ENCODE data around the gene DYRK1A.

Gene DYRK1A

GRCh38 chr21:37555672-37556261 is 189.2 kb downstream of the DYRK1A start:
- CTCF ChIA-PET, result no interaction called here
- POLR2A ChIA-PET (ENCODE audit: low non-redundant PET), result no interaction called here
- TF ChIP-seq CTCF (conservative IDR thresholded peaks at IDR 0.05; ENCODE audit: low read depth), result no peak
- no peak overlapping the region for H3K27ac ChIP-seq
- DNase-seq (ENCODE audit: low spot score), result no peak

- ChIA-PET CTCF (no interaction called here), POLR2A (ENCODE audit: low non-redundant PET) (no interaction called here)
- H3K27ac ChIP-seq, result no peak overlapping the region
- no peak for TF ChIP-seq CTCF (conservative IDR thresholded peaks at IDR 0.05; ENCODE audit: low read depth)
- no peak for DNase-seq (ENCODE audit: low spot score)
Observed at GRCh38 chr21:37557261-37557950, 190.8 kb downstream of the DYRK1A start.

- no peak for DNase-seq (ENCODE audit: low spot score)
- no peak overlapping the region for H3K27ac ChIP-seq
- ChIA-PET CTCF (no interaction called here), POLR2A (ENCODE audit: low non-redundant PET) (no interaction called here)
- TF ChIP-seq CTCF (conservative IDR thresholded peaks at IDR 0.05; ENCODE audit: low read depth), result no peak
Observed at GRCh38 chr21:37558676-37559211, 192.2 kb downstream of the DYRK1A start.

GRCh38 chr21:37560385-37560784 is 193.8 kb downstream of the DYRK1A start:
- no peak for TF ChIP-seq CTCF (conservative IDR thresholded peaks at IDR 0.05; ENCODE audit: low read depth)
- no peak for DNase-seq (ENCODE audit: low spot score)
- H3K27ac ChIP-seq, result no peak overlapping the region
- ChIA-PET POLR2A (ENCODE audit: low non-redundant PET) (no interaction called here), CTCF (no interaction called here)

DNA sequence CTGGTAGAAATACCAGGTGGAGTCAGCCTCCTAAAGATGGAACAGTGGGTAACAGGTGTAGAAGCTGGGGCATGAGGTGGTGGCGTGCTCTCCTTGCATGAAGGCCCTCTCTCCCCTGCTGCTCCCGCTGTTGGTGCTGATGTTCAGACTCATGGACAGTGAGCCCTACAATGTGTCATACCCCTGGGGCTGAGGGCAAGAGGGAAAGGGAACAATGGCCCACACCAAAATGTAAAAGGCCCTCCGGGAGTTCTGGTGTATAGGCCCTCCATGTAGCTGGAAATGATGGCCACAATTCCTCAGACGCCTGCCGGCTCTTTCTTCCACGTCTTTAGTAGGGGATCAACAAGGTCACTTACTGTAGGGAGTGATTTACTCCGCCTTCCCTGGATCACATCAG is 194.9 kb downstream of the DYRK1A start:
- ChIA-PET POLR2A (ENCODE audit: low non-redundant PET) (no interaction called here), CTCF (no interaction called here)
- no peak overlapping the region for H3K27ac ChIP-seq
- TF ChIP-seq CTCF (conservative IDR thresholded peaks at IDR 0.05; ENCODE audit: low read depth), result no peak
- no peak for DNase-seq (ENCODE audit: low spot score)

GRCh38 chr21:37561941-37562919 is 195.7 kb downstream of the DYRK1A start:
- POLR2A ChIA-PET (ENCODE audit: low non-redundant PET), result no interaction called here

More at GRCh38 chr21:37561941-37562919, 195.7 kb downstream of the DYRK1A start:
- H3K27ac ChIP-seq, result no peak overlapping the region
- DNase-seq (ENCODE audit: low spot score), result no peak
- CTCF ChIA-PET, result interaction anchor here (0.8 to 1.2 kb wide), 2 partner anchors 13 to 1138 kb away, joined by 3 to 4 read pairs; no protein-coding TSS in a partner anchor
- TF ChIP-seq CTCF (conservative IDR thresholded peaks at IDR 0.05; ENCODE audit: low read depth), result no peak

Measured in RWPE1 (cell line).